GM19240 (cell line): Measurements from ENCODE around the gene UBLCP1.
"Not testable (repeated sequence)": the region's sequence is repeated elsewhere in the genome, so short reads cannot be mapped to it uniquely, and the experiment has no call there.

Source experiments
- DNase-seq: peaks from one replicate; pipeline ENCODE4 v3.0.0; 2011; ENCODE audit warnings: low spot score; ENCODE audit not compliant: insufficient read length

The UBLCP1 gene

DNA sequence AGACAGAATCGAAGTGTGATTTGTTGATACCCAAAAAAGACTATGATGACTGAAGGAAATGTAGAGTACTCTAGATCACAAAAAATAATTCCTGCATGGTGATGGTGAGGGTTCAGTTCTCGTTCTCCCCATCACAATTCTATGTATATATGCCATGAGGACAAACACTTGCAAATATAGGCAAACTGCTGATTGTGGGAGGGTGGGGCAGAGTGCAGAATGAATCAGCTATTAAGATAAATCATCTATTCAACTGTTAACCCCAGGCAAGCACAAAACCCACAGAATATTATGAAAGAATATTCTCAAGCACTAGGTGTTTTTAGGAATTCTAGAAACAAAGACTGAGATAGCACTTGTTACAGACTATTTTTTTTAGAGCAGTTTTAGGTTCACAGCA lies 13.9 kb upstream of the UBLCP1 start:
- no peak for DNase-seq

GRCh38 chr5:159252195-159252594 lies 10.9 kb upstream of the UBLCP1 start:
- DNase-seq, result no peak

GRCh38 chr5:159257007-159257406 lies 6.1 kb upstream of the UBLCP1 start:
- DNase-seq, result no peak

DNA sequence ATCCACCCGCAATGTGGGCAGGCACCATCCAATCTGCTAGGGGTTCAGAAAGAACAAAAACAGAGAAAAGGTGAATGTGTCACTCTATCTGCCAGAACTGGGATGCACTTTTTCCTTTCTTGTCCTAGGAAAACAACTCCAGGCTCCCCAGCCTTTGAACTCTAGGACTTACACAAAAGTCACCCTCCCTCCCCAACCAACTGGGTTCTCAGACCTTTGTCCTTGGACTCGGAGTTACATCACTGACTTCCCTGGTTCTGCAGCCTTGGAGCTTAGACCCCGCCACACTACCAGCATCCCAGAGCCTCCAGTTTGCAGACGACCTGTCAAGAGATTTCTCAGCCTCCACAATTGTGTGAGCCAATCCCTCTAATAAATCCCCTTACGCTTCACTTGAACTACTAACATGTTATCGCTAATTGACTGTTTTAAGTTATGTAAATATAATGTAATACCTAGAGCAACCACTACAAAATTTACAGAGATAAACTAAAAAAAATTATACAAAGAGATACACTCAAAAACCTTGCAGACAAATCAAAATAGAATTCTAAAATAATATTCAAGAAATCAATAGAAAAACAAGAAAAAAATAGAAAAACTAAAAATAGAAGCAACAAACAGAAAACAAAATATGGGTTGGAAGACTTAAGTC lies 5.3 kb upstream of the UBLCP1 start:
- no peak for DNase-seq

GRCh38 chr5:159258361-159258760 lies 4.7 kb upstream of the UBLCP1 start:
- no peak for DNase-seq

- not testable (repeated sequence) for DNase-seq
Measured at GRCh38 chr5:159260212-159260611, 2.9 kb upstream of the UBLCP1 start.

DNA sequence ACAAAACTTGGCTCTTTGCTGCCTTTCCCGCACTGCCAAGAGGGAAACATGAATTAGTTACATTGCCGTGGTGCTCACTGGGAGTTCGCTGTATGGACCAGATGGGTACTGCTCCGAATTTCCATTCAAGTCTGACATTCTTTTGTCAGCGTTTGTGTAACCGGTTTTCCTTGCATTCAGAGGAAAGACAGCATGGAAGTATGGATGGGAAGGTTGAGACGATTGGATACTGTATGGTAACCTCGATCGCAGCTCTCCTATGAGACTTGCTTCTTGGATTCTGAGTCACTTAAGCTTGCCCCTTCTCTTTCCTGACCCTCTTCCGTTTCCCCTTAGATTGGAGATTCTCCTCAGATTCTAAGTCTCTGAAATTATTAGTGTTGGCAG lies 625 bp upstream of the UBLCP1 start:
- no peak for DNase-seq

- no peak for DNase-seq
Measured at GRCh38 chr5:159263569-159263905, 447 bp downstream of the UBLCP1 start.

- DNase-seq, result not testable (repeated sequence)
Measured at GRCh38 chr5:159266764-159267163, 3.7 kb downstream of the UBLCP1 start.

- no peak for DNase-seq
Measured at GRCh38 chr5:159269723-159270122, 6.6 kb downstream of the UBLCP1 start.

DNA sequence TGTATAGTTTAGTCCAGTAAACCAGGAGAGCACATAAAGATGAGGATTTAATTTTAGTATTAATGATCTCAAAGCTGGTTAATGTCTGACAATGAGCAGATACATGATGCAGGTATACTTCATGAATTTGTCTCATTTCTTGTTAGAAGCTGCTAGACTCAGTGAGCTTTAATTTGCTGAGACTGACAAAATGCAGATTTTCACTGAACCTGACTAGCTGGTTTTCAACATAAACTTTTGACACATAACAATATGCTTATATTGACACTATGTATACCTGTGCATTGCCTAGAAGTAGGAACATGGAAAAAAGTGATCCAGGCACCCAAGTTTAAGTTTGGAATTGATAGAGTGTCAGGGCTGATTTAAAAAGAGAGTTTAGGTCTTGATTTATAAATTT lies 10.8 kb downstream of the UBLCP1 start:
- DNase-seq, result no peak

DNA sequence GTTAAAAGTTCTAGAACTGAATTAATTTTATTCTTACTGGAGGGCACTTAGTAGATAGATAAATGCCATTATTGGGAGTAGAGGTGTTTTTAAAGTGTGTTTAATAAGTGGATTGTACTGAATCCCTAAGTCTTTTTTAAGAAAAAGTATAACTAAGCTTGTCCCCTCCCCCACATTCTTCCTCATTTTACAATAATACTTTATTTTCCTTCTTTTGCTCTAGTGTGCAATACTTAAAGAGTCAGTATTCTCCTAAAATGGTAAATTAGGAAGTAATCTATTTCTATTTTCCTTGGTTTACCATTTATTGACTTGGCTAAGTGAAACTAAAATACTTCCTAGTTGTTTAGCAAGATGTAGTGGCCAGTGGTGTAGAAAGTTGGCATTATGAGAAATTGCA lies 11.6 kb downstream of the UBLCP1 start:
- DNase-seq, result no peak

GRCh38 chr5:159286420-159287035 lies 23.4 kb downstream of the UBLCP1 start:
- DNase-seq, result no peak

DNA sequence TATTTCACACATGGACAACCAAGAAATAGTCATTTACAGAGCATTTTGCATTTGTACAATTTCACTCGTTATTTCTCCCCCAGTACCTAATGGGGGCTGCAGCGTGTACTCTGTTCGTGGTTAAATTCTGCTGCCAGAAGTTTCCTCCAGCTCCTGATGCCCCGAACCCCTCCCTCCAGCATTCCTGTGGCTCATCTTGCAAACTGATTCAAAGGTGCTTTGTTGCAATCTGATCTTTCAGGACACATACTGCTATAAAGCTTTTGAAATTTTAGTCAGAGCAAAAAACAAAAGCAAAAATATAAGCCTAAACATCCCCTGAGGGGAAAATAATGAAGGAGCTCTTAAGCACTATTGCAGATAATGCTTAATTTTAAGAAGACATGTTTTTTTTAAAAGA lies 27.7 kb downstream of the UBLCP1 start:
- DNase-seq, result no peak

- no peak for DNase-seq
Measured at GRCh38 chr5:159294921-159295320, 31.8 kb downstream of the UBLCP1 start.

DNA sequence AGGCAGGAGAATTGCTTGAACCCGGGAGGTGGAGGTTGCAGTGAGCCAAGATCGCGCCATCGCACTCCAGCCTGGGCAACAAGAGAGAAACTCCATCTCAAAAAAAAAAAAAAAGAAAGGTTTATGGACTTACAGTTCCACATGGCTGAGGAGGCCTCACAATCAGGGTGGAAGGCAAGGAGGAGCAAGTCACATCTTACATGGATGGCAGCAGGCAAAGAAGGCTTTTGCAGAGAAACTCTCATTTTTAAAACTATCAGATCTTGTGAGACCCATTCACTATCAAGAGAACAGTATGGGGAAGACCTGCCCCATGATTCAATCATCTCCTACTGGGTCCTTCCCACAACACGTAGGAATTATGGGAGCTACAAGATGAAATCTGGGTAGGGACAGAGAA lies 34.2 kb downstream of the UBLCP1 start:
- DNase-seq, result not testable (repeated sequence)

- DNase-seq, result no peak
Measured at GRCh38 chr5:159301466-159301865, 38.4 kb downstream of the UBLCP1 start.

- not testable (repeated sequence) for DNase-seq
Measured at GRCh38 chr5:159301929-159302860, 39.1 kb downstream of the UBLCP1 start.

- no peak for DNase-seq
Measured at GRCh38 chr5:159303286-159303685, 40.2 kb downstream of the UBLCP1 start.

- DNase-seq, result no peak
Measured at GRCh38 chr5:159304961-159305595, 42.0 kb downstream of the UBLCP1 start.

- DNase-seq, result no peak
Measured at GRCh38 chr5:159309689-159310433, 46.8 kb downstream of the UBLCP1 start.
